Hepatocyte (in vitro differentiated cells): ENCODE results near the gene SOBP. TPM values are rescaled to one million over a fixed set of nuclear protein-coding genes. Genes with fewer than 3 reads are reported as not detected.

Source experiments
- DNase-seq: peaks from one replicate; pipeline ENCODE4 v3.0.0-alpha.2; 2016; ENCODE audit warnings: low spot score
- H2AFZ ChIP-seq: fragments of 200-600 bp; sonication (generic); 2 replicates; pipeline ENCODE4 v1.6.0; 2016; ENCODE audit warnings: antibody characterized with exemption, mild to moderate bottlenecking
- H3K27ac ChIP-seq: fragments of 200-600 bp; sonication (generic); 2 replicates; pipeline ENCODE4 v1.5.1; 2016; ENCODE audit warnings: mild to moderate bottlenecking
- H3K27me3 ChIP-seq: fragments of 200-600 bp; sonication (generic); 2 replicates; pipeline ENCODE4 v1.6.1; 2016
- H3K36me3 ChIP-seq: fragments of 200-600 bp; sonication (generic); replicated peaks from 2 replicates; pipeline ENCODE4 v1.5.1; 2016; ENCODE audit warnings: low read depth; ENCODE audit not compliant: insufficient read depth
- H3K4me1 ChIP-seq: fragments of 200-600 bp; sonication (generic); 2 replicates; pipeline ENCODE4 v1.5.1; 2016; ENCODE audit warnings: mild to moderate bottlenecking, moderate library complexity; ENCODE audit not compliant: insufficient read depth
- H3K4me2 ChIP-seq: fragments of 200-600 bp; sonication (generic); 2 replicates; pipeline ENCODE4 v1.6.0; 2016
- H3K4me3 ChIP-seq: fragments of 200-600 bp; sonication (generic); 2 replicates; pipeline ENCODE4 v1.5.1; 2016; ENCODE audit warnings: mild to moderate bottlenecking
- H3K79me2 ChIP-seq: fragments of 200-600 bp; sonication (generic); 2 replicates; pipeline ENCODE4 v1.6.0; 2017; ENCODE audit warnings: mild to moderate bottlenecking
- H3K9me2 ChIP-seq: fragments of 200-600 bp; sonication (generic); replicated peaks from 2 replicates; pipeline ENCODE4 v1.6.0; 2017; ENCODE audit warnings: mild to moderate bottlenecking; ENCODE audit not compliant: insufficient read depth
- H3K9me3 ChIP-seq: fragments of 200-600 bp; sonication (generic); 2 replicates; pipeline ENCODE4 v1.5.1; 2016; ENCODE audit warnings: low read depth, mild to moderate bottlenecking
- H4K20me1 ChIP-seq: fragments of 200-600 bp; sonication (generic); 2 replicates; pipeline ENCODE4 v1.6.0; 2016; ENCODE audit warnings: mild to moderate bottlenecking; ENCODE audit not compliant: insufficient read depth, poor library complexity, severe bottlenecking
- CTCF ChIP-seq: fragments of 200-600 bp; sonication (generic); IDR thresholded peaks from 2 replicates; pipeline ENCODE4 v1.5.1; 2016; ENCODE audit warnings: antibody characterized with exemption, mild to moderate bottlenecking; ENCODE audit not compliant: poor library complexity
- EZH2 ChIP-seq: fragments of 200-600 bp; sonication (generic); IDR thresholded peaks from 2 replicates; pipeline ENCODE4 v1.6.1; 2016; ENCODE audit warnings: antibody characterized with exemption, mild to moderate bottlenecking, borderline replicate concordance
- EZH2phosphoT487 ChIP-seq: fragments of 200-600 bp; sonication (generic); IDR thresholded peaks from one replicate; pipeline ENCODE4 v1.6.1; 2018; ENCODE audit warnings: antibody characterized with exemption, mild to moderate bottlenecking, low read depth, moderate library complexity; ENCODE audit not compliant: unreplicated experiment, severe bottlenecking
- WGBS: methylation state at CpG from one replicate; pipeline ENCODE4 v1.1.6; 2016; ENCODE audit warnings: low lambda C conversion rate; ENCODE audit errors: missing lambda C conversion rate; 5-methylcytosine and 5-hydroxymethylcytosine counted together
- polyA plus RNA-seq: library from polyadenylated mRNA; unstranded; fragments of >200 nt; fragmentation: Nextera tagmentation; extraction: Ambion mirVana; gene quantifications from 2 replicates; pipeline ENCODE4 v1.2.1, GENCODE V29; 2016
- total RNA-seq: library from RNA; depleted of rRNA; stranded (reverse); fragments of >200 nt; gene quantifications from 2 replicates; pipeline ENCODE4 v1.2.3, GENCODE V29; 2014

Gene SOBP
- total and polyA plus RNA-seq, 2 experiments from 2014 or later = 2.1 to 2.2 TPM

GRCh38 chr6:107630348-107630977 lies 140.5 kb downstream of the SOBP start:
- Histone ChIP-seq H3K4me1 (no peaks in the 10 kb centered on the region), H3K27me3 (no peaks in the 10 kb centered on the region), H3K27ac (peak overlapping the region; percentile 5), H3K36me3 (no peaks in the 10 kb centered on the region), H3K4me2 (no peak overlapping the region), H3K4me3 (no peak overlapping the region), H3K79me2 (no peaks in the 10 kb centered on the region), H2AFZ (no peak overlapping the region), H3K9me3 (no peaks in the 10 kb centered on the region), H4K20me1 (no peaks in the 10 kb centered on the region), H3K9me2 (no peaks in the 10 kb centered on the region)
- no peak for DNase-seq
- 91% methylated on average over 4 of the region's 4 CpGs for WGBS
- no peak for TF ChIP-seq CTCF
- TF ChIP-seq EZH2phosphoT487 = no peak
- no peak for TF ChIP-seq EZH2

- H2AFZ ChIP-seq = no peak overlapping the region
- no peaks in the 10 kb centered on the region for H3K4me1 ChIP-seq
- H3K4me2 ChIP-seq = no peak overlapping the region
- WGBS = 99% methylated on average over 2 of the region's 2 CpGs
- H3K27me3 ChIP-seq = peaks cover 6% of the 10 kb centered on the region
- H3K9me3 ChIP-seq = no peaks in the 10 kb centered on the region
- no peaks in the 10 kb centered on the region for H3K9me2 ChIP-seq
- H3K36me3 ChIP-seq = no peaks in the 10 kb centered on the region
- H3K27ac ChIP-seq = no peak overlapping the region
- H3K4me3 ChIP-seq = no peak overlapping the region
- no peaks in the 10 kb centered on the region for H3K79me2 ChIP-seq
- DNase-seq = no peak
- TF ChIP-seq CTCF = no peak
- no peak for TF ChIP-seq EZH2
- no peak for TF ChIP-seq EZH2phosphoT487
- no peaks in the 10 kb centered on the region for H4K20me1 ChIP-seq
Observed at GRCh38 chr6:107632381-107633136, 142.6 kb downstream of the SOBP start.

GRCh38 chr6:107633680-107634323 lies 143.9 kb downstream of the SOBP start:
- Histone ChIP-seq H3K4me2 (peak overlapping the region; percentile 69), H3K4me1 (no peaks in the 10 kb centered on the region), H3K9me2 (no peaks in the 10 kb centered on the region), H3K9me3 (no peaks in the 10 kb centered on the region), H3K27me3 (peaks cover 6% of the 10 kb centered on the region), H2AFZ (no peak overlapping the region), H3K36me3 (no peaks in the 10 kb centered on the region), H4K20me1 (no peaks in the 10 kb centered on the region), H3K79me2 (no peaks in the 10 kb centered on the region), H3K27ac (no peak overlapping the region), H3K4me3 (no peak overlapping the region)
- WGBS = 89% methylated on average over 27 of the region's 39 CpGs
- no peak for DNase-seq
- no peak for TF ChIP-seq EZH2phosphoT487
- TF ChIP-seq CTCF = no peak
- no peak for TF ChIP-seq EZH2
